Measurements from ENCODE around the gene MMP25. TPM values are rescaled to one million over a fixed set of nuclear protein-coding genes. Genes with fewer than 3 reads are reported as not detected.

MMP25 gene
- total RNA-seq, 1 donor from 2014 or later: 12.8 TPM

DNA sequence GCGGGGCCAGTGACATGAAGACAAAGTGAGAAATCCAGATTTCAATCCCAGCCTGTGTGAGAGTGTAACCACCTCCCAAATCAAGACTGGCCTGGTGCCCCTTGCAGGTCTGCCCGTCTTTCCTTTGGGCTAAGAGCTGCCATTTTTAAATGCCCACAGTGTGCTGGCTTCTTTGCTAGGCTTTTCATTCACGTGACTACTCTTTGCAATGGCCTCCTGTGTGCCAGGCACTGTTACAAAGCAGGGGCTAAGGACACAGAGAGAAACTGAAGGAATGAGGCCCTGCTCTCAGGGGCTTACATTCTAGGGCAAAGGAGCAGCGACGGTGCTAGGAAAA, 53.0 kb downstream of the MMP25 start:
- DNase-seq (no peak), ATAC-seq (no peak)
- no peaks in the 10 kb centered on the region for H3K27me3 ChIP-seq
- H3K9me3 ChIP-seq: no peaks in the 10 kb centered on the region
- H3K4me1 ChIP-seq: peaks cover 21% of the 10 kb centered on the region
- H3K4me3 ChIP-seq: no peak overlapping the region
- intact Hi-C loops (cut with DNase I): no loop called here
- no peak overlapping the region for H3K27ac ChIP-seq
- no peak for TF ChIP-seq CTCF (IDR thresholded peaks at IDR 0.05)
- no peaks in the 10 kb centered on the region for H3K36me3 ChIP-seq

GRCh38 chr16:3099732-3100499, 53.6 kb downstream of the MMP25 start:
- Histone ChIP-seq H3K4me1 (peaks cover 21% of the 10 kb centered on the region), H3K27me3 (no peaks in the 10 kb centered on the region), H3K4me3 (peak overlapping the region; percentile 35), H3K36me3 (no peaks in the 10 kb centered on the region), H3K9me3 (no peaks in the 10 kb centered on the region), H3K27ac (no peak overlapping the region)
- no peak for TF ChIP-seq CTCF (IDR thresholded peaks at IDR 0.05)
- DNase-seq: peak; percentile 97
- ATAC-seq: peak; percentile 98
- intact Hi-C loops (cut with DNase I): no loop called here

DNA sequence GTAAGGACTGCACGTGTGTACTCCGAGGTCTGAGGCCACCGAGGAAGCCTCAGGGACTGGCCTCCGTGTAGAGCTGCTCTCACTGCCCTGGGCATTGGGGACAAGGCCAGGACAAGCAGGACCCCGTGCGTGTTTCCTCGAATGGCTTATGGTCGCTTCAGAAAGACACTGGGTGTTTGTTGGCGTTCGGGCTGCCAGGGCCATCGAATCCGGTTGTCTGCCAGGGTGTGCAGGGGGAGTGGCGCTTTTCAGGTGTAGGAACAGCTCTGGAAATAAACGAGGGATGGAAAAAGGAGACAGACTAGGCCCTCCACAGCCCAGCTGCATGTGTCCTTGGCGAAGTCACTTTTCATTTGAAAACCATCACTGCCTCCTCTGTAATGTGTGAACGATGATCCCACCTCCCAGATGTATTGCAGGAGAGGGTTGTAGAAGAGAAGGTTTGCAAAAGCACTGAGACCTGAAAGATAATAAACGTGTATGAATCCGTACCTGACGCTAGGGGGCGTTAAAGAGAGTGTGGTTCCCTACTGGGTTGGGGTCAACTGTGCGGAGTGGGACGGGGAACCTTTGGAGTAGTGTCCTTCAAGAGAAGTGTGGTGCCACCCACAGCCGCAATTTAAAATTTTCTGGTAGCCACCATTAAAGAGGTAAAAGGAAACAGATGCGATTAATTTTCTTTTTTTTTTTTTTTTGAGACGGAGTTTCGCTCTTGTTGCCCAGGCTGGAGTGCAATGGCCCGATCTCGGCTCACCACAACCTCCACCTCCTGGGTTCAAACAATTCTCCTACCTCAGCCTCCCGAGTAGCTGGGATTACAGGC, 54.9 kb downstream of the MMP25 start:
- no peaks in the 10 kb centered on the region for H3K9me3 ChIP-seq
- peak overlapping the region; percentile 17 for H3K4me3 ChIP-seq
- H3K4me1 ChIP-seq: peaks cover 29% of the 10 kb centered on the region
- TF ChIP-seq CTCF (IDR thresholded peaks at IDR 0.05): peak; percentile 52
- ATAC-seq: peak; percentile 11
- H3K36me3 ChIP-seq: no peaks in the 10 kb centered on the region
- H3K27ac ChIP-seq: peak overlapping the region; percentile 79
- no peak for DNase-seq
- no peaks in the 10 kb centered on the region for H3K27me3 ChIP-seq
- intact Hi-C loops (cut with DNase I): no loop called here

DNA sequence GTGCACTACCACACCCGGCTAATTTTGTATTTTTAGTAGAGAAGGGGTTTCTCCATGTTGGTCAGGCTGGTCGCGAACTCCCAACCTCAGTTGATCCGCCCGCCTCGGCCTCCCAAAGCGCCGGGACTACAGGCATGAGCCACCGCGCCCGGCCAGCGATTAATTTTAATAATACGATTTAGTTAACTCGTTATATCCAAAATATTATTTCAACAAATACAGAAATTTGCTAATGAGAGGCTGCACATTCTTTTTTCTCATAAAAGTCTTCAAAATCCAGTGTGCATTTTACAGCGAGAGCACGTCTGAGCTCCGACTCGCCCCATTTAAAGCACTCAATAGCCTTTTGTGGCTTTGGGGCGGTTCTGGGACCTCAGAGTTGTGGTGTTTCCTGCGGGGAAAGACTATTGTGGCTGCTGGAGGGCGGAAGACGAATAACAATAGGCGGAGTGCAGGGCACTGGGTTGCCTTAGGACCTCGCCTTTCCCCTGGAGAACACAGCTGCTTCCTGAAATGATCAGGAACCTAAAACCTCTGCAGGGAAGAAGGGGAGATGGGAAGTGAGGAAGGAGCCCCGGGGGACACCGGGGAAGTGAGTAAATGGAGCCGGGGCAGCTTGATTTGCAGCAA, 55.6 kb downstream of the MMP25 start:
- H3K4me1 ChIP-seq: peaks cover 31% of the 10 kb centered on the region
- intact Hi-C loops (cut with DNase I): no loop called here
- H3K4me3 ChIP-seq: no peak overlapping the region
- ATAC-seq (no peak), DNase-seq (no peak)
- TF ChIP-seq CTCF (IDR thresholded peaks at IDR 0.05): no peak
- H3K9me3 ChIP-seq: no peaks in the 10 kb centered on the region
- H3K36me3 ChIP-seq: no peaks in the 10 kb centered on the region
- H3K27ac ChIP-seq: peak overlapping the region; percentile 79
- no peaks in the 10 kb centered on the region for H3K27me3 ChIP-seq

- DNase-seq (peak; percentile 96), ATAC-seq (peak; percentile 99)
- Histone ChIP-seq H3K27ac (peak overlapping the region; percentile 95), H3K36me3 (no peaks in the 10 kb centered on the region), H3K4me1 (peaks cover 18% of the 10 kb centered on the region), H3K9me3 (no peaks in the 10 kb centered on the region), H3K4me3 (peak overlapping the region; percentile 71), H3K27me3 (no peaks in the 10 kb centered on the region)
- no peak for TF ChIP-seq CTCF (IDR thresholded peaks at IDR 0.05)
- intact Hi-C loops (cut with DNase I): no loop called here
Measured at GRCh38 chr16:3106205-3106928, 60.0 kb downstream of the MMP25 start.
